ENCODE data around the gene KIAA0753.

The KIAA0753 gene
- 4.4 to 18.4 (median 12.1) reads per million in 17 experiments for total RNA-seq

DNA sequence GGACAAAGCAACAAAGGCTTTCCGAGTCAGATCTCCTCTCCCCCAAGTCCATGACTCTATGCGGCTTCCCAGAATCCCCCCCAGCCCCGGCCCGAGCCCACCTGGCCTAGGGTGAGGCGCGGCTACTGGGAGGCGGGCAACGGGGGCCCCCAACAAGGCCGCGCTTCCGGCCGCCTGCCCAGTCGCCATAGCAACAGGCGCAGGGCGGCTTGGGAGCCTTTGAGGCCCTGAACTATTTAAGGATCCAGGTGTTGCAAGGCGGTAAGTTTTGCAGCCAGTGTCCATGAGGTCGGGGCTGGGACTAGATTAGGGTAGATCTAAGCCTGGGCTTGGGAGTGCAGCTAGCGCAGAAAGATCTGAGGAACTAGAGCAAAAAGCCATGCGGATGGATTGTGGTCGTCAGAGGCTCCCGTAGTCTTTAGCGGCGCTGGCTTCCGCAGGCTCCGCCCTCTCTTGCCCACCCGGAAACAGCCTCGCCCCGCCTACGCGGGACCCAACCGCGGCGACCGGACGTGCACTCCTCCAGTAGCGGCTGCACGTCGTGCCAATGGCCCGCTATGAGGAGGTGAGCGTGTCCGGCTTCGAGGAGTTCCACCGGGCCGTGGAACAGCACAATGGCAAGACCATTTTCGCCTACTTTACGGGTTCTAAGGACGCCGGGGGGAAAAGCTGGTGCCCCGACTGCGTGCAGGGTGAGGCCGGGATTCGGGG is at the start of gene KIAA0753, which contains the start of gene TXNDC17:
Gene KIAA0753 (minus strand): TSS at position 176 of the 711 bp plus-strand sequence. CDS start 5,608 bp downstream, outside the sequence.
Gene TXNDC17 (plus strand): TSS at position 525 of the 711 bp plus-strand sequence. CDS start 23 bp downstream, at position 548.
- DNase-seq = peak; percentile 93 to 98 (median 96)

DNA sequence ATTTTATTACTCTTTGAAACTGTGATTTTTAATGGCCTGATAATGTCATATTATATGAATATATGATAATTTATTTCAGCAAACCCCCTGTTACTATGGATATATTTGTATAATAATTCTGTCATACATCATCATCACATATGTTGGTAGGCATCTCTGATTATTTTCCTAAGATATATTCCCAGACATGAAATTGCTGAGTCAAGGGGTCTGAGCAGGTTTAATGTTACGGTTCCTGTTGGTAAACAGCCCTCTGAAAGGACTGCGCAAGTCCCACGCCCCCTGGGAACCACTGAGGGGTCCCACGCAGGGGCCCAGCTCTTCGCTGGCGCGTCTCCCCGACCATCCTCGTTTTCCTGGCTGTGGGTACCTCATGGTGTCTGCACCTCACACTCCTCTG is 48.4 kb upstream of the KIAA0753 start:
- DNase-seq = no peak

DNA sequence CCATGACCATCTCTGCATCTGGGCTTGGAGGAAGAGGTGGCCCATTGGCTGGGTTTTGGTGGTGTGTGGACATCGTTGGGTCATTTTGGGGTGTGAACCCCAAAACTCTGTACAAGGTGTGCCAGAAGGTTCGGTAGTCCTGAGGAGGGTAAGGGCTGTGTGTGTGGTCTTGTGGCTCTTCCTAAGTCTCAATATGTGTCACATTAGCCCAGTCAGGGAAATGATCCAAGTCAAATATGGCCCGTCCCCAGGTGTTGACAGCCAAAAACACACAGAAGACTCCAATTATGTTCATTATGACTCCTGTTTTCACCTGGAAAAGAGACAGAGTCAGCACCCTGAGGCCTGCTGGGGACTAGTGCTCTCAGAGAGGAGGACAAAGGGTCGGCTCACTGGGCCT is 45.5 kb upstream of the KIAA0753 start:
- DNase-seq = no peak

DNA sequence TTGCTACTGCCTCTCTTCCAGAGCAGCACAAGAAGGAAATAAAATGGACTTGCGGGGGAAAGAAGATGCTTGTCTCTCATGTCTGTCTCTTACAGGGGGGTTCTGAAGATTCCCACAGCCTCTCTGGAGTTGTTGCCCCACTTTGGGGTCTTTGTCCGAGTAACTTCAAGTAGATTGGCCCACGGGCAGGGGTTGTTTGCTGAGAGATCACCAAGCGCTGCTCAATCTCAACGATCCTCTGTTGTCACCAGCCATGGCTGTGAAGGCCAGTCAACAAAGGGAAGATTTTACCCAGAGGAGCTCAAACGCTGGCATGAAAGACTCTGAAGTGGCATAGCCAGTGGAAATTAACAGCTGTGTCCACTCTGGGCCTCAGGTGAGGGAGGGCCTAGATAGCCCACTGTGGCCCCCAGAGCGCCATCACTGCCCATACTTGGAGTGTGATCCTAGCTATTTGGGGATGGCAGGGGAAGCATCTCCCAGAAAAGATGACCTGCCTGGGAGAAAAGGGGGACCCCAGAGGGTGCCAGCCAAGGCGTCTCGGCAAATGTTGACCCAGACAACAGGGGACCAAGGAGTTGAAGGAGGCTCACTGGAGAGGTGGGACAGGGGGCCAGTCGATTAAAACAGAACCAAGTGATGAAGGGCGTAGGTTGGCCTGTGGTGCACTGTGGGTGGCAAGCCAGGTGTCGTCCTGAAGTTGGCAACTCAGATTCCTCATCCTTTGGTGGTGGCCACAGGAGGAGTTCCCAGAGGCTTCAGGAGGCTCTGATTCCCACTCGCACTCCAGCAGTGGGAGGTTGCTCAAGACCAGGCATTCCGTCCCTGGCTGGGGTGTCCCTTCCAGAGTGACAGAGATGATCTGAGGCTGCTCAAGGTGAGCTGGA is 44.6 kb upstream of the KIAA0753 start:
- no peak for DNase-seq

DNA sequence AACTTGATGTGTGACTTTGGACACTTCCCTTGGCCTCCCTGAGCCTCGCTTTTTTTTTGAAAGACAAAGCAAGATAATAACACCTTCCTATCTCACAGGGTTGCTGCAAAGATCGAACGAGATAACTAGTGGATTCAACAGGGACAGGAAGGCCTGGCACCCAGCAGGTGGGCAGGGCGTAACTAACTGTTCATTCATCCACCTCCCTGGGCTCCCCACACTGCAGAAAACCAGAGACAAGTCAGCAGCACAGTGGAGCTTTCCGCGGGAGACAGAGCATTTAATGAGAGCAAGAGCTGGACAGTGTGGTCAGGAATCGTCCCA is 43.9 kb upstream of the KIAA0753 start:
- DNase-seq = no peak

DNA sequence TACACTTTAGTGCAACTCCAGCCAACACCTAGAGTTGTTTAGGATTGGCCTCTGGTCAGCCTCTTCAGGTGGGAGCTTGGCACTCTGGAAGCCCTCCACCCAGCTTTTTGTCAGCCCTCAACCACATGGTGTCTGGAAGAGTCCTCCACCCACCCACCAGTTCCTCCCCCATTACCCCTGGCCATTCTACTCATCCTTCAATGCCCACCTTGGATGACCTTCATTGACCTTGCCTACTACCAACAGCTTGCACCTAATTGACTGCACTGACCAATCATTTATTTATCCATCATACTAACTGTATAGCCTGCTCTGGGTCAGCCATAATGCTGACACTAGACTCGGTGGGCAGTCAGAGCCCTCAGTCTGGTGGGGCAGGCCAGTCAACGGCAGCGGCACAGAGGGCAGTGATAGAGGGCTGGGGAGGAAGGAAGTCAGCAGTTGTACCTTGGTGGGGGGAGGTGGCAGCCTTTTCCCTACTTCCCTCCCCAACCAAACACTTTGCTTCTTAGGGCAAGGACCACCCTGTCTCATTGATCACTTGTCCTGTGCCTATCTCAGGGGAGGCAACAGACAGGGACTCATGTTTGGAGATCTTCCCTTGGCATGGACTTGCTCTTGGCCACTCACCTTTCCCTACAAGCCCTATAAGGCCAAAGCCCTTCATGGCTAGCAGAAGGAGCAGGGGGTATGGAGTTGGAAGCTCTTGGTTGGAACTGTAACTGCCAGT is 43.4 kb upstream of the KIAA0753 start:
- no peak for DNase-seq

DNA sequence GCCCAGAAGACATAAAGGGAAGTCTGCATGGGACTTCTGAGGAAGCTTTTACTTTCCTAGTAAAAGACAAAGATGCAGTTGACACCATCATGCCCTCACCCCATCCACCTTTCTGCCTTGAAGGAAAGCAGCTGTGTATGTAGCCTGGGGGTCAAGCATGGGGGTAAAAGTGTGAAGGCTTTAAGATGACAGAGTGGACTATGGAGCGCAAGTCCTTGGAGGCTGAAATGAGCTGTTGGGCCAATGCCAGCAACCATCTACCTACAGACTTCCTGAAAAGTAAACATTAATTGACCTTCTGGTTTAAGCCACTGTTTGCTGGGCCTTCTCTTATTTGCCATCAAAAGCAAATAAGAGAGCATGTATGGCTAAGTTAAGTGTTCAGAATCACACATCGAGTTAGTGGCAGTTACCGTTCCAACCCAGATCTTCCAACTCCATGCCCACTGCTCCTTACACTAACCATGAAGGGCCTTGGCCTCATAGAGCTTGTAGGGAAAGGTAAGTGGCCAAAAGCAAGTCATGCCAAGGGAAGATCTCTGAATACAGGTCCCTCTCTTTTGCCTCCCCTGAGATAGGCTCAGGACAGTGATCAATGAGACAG is 42.7 kb upstream of the KIAA0753 start:
- DNase-seq = no peak

DNA sequence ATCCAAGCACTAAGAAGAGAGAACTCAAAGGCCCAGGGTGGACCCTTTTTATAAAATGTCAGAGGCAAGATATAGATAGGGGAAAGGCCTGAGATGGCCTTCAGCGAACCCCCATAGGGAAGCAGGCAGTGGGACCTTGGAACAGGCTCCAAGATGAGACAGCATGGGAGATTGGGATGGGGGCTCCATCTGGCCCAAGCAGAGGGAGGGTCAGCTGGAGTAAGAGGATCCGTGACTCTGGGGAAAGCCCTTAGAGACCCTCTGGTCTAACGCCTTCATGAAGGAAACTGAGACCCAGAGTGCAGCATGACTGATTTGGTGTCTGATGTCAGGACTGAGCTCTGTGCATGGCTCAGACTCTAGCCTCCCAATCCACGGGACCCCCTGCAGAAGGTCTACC is 41.8 kb upstream of the KIAA0753 start:
- no peak for DNase-seq

DNA sequence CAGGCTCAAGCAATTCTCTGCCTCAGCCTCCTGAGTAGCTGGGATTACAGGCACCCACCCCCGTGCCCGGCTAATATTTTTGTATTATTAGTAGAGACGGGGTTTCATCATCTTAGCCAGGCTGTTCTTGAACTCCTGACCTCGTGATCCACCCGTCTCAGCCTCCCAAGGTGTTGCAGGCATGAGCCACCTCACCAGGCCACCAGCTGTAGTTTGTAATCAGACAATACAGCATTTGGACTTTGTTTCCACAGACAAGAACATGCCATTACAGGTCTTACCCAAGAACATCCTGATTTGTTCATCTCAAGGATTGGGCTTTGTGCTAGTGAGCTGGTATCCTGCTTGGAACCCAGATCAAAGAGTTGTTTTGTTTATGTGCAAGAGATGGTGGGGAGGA is 41.2 kb upstream of the KIAA0753 start:
- no peak for DNase-seq

DNA sequence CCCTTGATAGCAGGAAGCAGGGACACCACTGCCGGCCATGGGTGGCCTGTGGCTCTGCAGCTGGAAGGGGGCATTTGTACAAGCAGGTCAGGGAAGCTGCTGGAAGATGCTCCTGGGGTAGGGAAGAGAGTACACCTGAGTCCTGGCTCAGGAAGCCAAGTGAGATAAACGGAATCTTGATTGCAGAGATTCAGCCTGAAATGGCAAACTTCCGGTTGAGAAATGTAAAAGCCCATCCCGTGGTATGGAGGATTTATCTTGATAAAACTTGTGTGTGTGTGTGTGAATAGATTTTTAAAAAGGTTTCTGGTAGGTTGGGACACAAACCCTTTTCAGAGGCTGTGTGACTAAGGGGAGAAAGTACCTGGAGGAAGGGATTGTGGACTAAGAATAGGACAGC is 40.7 kb upstream of the KIAA0753 start:
- DNase-seq = no peak

DNA sequence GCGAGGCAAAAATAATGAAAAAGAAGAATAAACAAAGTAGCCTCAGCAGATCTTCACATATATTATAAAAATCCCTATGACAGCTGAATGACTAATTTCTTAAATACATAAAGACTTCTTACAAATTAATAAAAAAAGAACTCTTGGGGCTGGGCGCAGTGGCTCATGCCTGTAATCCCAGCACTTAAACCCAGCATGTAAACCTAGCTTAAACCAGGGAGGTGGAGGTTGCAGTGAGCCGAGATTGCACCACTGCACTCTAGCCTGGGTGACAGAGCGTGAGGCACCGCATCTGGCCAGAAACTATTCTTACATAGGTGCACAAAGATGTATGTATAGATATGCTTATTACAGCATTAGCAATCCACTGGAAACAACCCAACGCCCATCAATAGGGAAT is 38.7 kb upstream of the KIAA0753 start:
- no peak for DNase-seq

DNA sequence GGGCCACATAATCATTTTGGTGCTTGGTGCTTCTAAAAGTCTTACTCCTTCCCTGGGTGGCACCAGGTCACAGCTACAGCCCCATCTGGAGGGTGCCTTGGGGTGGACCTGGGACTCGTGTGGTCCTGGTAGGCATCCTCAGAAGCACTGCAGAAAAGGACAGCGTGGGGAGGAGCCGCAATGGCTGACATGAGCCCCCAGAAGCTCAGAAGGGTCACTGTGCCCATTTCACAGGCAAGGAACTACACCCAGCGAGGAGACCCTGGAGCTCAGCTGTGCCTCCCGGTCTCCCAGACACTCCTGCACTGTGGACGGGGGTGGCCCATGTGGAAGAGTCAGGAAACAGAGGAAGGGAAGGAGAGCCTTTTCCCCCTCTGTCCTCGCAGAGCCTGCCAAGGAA is 37.4 kb upstream of the KIAA0753 start:
- no peak for DNase-seq

DNA sequence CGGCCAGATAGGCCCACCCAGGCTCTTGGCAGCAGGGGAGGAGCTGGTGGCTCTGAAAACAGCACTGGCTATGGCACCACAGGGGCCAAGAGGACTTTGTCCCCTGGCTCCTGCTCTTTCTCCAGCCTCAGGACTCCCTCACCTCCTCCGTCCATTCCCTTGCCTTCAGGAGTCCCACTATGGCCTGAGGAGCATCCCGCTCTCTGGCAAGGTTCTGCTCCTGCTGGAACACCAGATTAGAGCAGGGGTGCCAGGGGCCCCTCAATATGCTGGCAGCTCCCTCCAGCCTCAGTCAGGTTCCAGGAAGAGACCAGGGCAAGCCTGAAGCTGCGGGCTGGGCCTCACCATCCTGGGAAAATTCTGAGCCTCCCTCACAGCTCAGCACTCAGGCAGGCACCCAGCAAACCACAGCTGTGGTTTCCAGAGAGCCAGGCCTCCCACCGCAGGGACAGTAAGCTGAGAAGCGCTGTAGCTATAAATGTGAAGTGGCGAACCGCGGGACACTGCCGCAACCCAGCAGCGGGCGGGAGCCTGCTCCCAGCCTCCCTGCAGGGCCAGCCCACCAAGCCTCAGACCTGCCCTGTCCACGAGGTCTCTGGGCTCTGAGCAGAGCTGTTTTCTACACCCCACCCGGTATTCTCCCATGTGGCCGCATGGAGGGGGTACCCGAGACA is 36.8 kb upstream of the KIAA0753 start:
- no peak for DNase-seq

DNA sequence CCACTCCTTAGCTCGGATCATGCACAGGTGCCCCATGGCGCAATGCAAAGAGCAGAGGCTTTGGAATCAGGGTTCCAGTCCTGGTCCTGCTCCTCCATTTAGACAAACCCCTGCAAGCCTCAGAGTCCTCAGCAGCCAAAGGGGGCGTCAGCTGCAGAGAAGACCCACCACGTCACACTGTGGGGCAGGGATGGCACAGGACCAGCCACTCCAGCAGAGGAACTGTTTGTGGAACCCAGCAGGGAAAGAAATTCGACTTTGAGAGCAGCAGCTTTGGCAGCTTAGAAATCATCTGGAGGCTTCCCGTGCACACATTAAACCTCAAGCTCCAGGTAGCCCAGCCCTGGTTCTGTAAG is 36.3 kb upstream of the KIAA0753 start:
- DNase-seq = no peak

DNA sequence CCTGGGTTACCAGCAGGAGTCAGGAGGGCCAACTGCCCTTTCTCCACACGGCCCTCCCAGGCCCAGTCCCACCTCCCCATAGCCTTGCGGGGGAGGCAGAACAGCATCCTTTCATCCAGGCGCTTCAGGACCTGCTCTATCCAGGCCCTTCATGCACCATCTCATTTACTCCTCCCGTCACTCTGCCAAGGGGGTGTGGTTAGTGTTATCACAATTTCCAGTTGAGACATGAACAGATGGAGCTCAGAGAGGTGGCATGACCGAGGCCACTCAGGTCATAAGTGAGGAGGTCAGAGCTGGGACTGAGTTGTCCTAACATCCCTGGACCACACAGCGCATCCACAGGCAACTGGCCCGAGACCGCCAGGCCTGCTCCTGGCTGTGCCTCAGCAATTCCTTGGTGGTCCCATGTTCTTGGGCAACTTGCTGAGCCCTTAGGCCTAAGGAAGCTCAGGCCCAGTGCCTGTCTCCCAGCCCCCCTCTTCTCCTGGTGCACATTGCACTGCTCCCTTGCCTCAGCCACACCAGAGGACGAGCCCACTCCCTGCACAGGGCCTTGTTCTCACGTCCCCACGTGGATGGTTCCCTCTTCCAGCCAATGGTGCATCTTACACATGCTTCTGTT is 34.8 kb upstream of the KIAA0753 start:
- DNase-seq = no peak

DNA sequence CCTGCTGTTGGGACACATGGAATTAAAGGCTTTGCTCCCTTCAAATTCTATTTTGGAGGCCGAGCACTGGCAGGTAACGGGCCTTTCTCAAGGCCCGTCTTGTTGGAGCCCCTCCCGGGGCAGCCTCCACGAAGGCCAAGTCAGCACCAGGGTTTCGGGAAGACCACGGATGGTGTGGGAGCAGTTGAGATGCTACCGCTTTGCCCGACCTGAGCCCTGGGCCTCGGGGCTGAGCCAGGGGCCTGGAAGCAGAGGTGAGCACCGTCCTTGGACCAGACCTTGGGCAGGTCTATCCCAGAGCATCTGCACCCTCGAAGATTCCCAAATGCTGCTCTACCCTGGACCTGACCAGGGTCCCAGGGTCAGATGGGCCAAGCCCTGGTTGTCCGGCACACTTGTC is 34.1 kb upstream of the KIAA0753 start:
- DNase-seq = no peak

DNA sequence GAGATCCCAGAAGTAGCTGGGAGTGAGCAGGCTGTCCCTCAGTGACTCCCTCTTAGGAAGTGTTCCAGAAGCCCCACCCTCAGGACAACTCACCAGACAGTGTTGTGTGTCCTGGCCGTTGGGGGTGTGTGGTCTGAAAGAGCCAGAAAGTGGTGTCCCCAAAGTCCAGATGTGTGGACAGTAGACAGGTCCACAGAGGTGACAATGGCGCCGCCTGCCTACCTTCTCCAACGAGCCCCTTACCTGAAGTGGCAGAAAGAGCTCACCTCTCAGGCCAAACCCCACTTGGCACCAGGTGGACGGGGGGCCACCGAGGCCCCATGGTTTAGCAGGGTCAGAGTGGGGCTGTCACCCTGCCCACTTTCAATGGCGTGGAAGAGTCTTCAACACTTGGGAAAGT is 30.9 kb upstream of the KIAA0753 start:
- no peak for DNase-seq

DNA sequence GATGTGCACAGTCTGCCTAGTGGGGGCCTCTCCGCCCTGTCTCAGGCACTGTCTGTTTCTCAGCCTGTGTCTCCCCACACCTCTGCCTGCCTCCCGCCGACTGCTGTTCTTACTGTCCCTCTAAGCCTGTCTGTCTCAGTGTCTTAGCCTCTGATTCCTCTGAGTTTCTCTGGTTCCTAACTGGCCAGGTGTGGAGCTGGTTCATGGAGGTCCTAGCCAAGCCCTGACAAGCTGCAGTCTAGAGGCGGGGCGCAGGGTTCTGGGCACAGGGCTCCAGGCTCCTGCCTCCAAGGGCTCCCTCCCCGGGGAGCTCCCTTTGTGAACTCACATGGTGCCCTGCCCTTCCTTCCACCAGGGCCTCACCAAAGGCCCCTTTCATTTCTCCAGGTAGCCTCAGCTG is 30.5 kb upstream of the KIAA0753 start:
- no peak for DNase-seq

DNA sequence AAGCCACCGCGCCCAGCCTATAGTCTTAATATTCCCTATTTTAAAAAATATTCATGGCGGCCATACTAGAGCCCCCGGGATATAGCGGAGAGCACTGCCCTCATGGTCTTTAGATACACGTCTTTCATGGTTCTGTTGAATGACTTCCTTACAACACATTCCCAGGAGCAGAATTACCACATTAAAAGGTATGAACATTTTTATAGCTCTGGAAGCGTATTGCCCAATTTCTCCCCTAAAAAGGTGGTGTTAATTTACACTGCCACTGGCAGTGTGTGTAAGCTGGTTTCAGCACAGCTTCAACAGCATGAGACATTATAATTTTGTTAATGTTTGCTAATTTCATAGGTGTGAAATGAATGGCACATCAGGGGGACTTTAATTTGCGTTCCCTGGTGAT is 30.1 kb upstream of the KIAA0753 start:
- no peak for DNase-seq

DNA sequence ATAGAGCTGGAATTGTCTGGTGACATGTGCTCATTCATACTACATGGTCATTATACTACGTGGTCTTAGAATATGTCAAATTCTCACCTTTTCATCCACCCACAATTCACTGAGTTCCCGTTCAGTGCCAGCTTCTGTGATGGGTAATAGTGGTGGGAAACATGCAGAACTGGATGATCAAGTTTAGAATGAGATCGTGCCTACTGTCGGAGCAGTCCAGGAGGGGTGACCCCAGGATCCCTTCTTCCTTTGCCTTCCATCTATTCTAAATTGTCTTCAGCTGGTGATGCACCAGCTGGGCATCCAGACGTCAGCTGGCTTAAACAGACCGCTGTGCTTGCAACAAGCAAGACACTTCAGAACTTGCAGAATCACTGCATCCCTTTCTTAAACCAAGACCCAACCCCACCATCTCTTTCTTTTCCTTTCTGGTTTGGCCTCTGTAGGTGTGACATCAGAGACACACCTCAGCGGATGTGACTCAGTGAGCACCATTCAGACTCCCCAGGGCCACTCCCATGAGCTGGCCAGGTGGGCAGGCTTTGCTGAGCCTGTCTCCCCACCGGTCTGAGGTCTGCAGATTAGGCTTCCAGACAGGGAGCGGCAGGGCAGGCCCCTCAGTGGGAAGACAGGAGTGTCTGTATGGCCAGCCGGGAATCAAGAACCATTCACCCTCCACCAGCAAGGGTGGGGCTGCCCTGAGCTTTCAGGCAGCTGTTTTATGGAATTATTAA is 29.1 kb upstream of the KIAA0753 start:
- DNase-seq = no peak
